HG03108 (cell line): ENCODE results near the gene PILRA.

ENCODE experiments used
- ATAC-seq: cut with Tn5 transposase; IDR thresholded peaks from one replicate; pipeline ENCODE4 v1.9.1; 2021; ENCODE audit warnings: moderate library complexity; ENCODE audit not compliant: unreplicated experiment

Gene PILRA

GRCh38 chr7:100406767-100407166 is 33.5 kb downstream of the PILRA start:
- no peak for ATAC-seq

GRCh38 chr7:100407285-100408180 is 34.2 kb downstream of the PILRA start:
- ATAC-seq, result peak; percentile 51

GRCh38 chr7:100411101-100411500 is 37.8 kb downstream of the PILRA start:
- ATAC-seq, result no peak

GRCh38 chr7:100413346-100413745 is 40.1 kb downstream of the PILRA start:
- no peak for ATAC-seq

GRCh38 chr7:100413889-100414288 is 40.6 kb downstream of the PILRA start:
- no peak for ATAC-seq

GRCh38 chr7:100415448-100415847 is 42.2 kb downstream of the PILRA start:
- ATAC-seq, result no peak

GRCh38 chr7:100418930-100419659 is 45.8 kb downstream of the PILRA start:
- ATAC-seq, result no peak

- no peak for ATAC-seq
Observed at GRCh38 chr7:100419660-100420226, 46.5 kb downstream of the PILRA start.

GRCh38 chr7:100423315-100423714 is 50.0 kb downstream of the PILRA start:
- no peak for ATAC-seq

GRCh38 chr7:100425347-100425746 is 52.1 kb downstream of the PILRA start:
- ATAC-seq, result no peak

GRCh38 chr7:100426516-100426915 is 53.2 kb downstream of the PILRA start:
- no peak for ATAC-seq

GRCh38 chr7:100427762-100428198 is 54.5 kb downstream of the PILRA start:
- no peak for ATAC-seq

- ATAC-seq, result peak; percentile 37
Observed at GRCh38 chr7:100428199-100428966, 55.1 kb downstream of the PILRA start, which contains the start of gene ZCWPW1. ZCWPW1 (minus strand) TSS chr7:100428703; CDS start chr7:100420649, 8,054 bp downstream.

GRCh38 chr7:100428967-100429636 is 55.8 kb downstream of the PILRA start:
- ATAC-seq, result peak; percentile 43

GRCh38 chr7:100429637-100430492 is 56.6 kb downstream of the PILRA start, which contains the start of gene MEPCE:
MEPCE (plus strand) TSS chr7:100429831; CDS start chr7:100430019, 188 bp downstream.
- peak; percentile 35 for ATAC-seq

GRCh38 chr7:100430493-100431285 is 57.4 kb downstream of the PILRA start:
- no peak for ATAC-seq

GRCh38 chr7:100431286-100431735 is 58.0 kb downstream of the PILRA start:
- ATAC-seq, result no peak

- ATAC-seq, result no peak
Observed at GRCh38 chr7:100432053-100432452, 58.8 kb downstream of the PILRA start.
